Lung (tissue), 12 donors: ENCODE results near the gene ZNF653. TPM values are rescaled to one million over a fixed set of nuclear protein-coding genes. Genes with fewer than 3 reads are reported as not detected.
"Not testable (repeated sequence)": the region's sequence is repeated elsewhere in the genome, so short reads cannot be mapped to it uniquely, and the experiment has no call there.

Experiments used
- ATAC-seq: fragments of 200-7000 bp; cut with Tn5 transposase; one replicate; pipeline ENCODE4 v1.9.1; 2020; ENCODE audit warnings: moderate number of reproducible peaks; ENCODE audit not compliant: insufficient read depth, low FRiP score
- DNase-seq, 3 donors: peaks; one replicate each; pipeline ENCODE4 v3.0.0-alpha.2; 2013 to 2017
- H3K27ac ChIP-seq, 2 donors: one replicate each; pipeline ENCODE4 v1.5.1; 2013; ENCODE audit warnings: mild to moderate bottlenecking in 2 of 2, moderate library complexity in 2 of 2, control low read depth in 1 of 2, inconsistent platforms in 1 of 2, low read depth in 1 of 2, low read length in 1 of 2
- H3K27me3 ChIP-seq, 3 donors: one replicate each; pipeline ENCODE4 v1.5.1; 2013; ENCODE audit warnings: low read length in 2 of 3; ENCODE audit not compliant: control insufficient read depth in 3 of 3, insufficient read depth in 3 of 3
- H3K36me3 ChIP-seq, 4 donors: one replicate each; pipeline ENCODE4 v1.5.1; 2013; ENCODE audit warnings: low read length in 4 of 4, mild to moderate bottlenecking in 1 of 4, moderate library complexity in 1 of 4; ENCODE audit not compliant: control insufficient read depth in 4 of 4, insufficient read depth in 4 of 4
- H3K4me1 ChIP-seq, 5 donors: one replicate each; pipeline ENCODE4 v1.5.1; 2013; ENCODE audit warnings: low read length in 5 of 5, mild to moderate bottlenecking in 2 of 5, moderate library complexity in 1 of 5; ENCODE audit not compliant: control insufficient read depth in 5 of 5, insufficient read depth in 5 of 5
- H3K4me3 ChIP-seq: one replicate; pipeline ENCODE4 v1.5.1; 2013; ENCODE audit warnings: mild to moderate bottlenecking, control low read depth, moderate library complexity
- H3K9ac ChIP-seq, 2 donors: one replicate each; pipeline ENCODE4 v1.5.1; 2013; ENCODE audit warnings: low read length in 2 of 2, control low read depth in 1 of 2; ENCODE audit not compliant: insufficient read depth in 1 of 2
- H3K9me3 ChIP-seq, 4 donors: one replicate each; pipeline ENCODE4 v1.5.1; 2013; ENCODE audit warnings: low read length in 3 of 4, mild to moderate bottlenecking in 1 of 4, moderate library complexity in 1 of 4; ENCODE audit not compliant: control insufficient read depth in 4 of 4, insufficient read depth in 3 of 4
- CTCF ChIP-seq: IDR thresholded peaks from 2 replicates; pipeline ENCODE4 v1.5.1; 2012; ENCODE audit warnings: mild to moderate bottlenecking; ENCODE audit errors: control extremely low read depth, extremely low read depth
- WGBS, 2 donors: extraction: QIAGEN DNeasy Blood & Tissue Kit; methylation state at CpG; one replicate each; pipeline ENCODE4 v1.1.7; 2013; 5-methylcytosine and 5-hydroxymethylcytosine counted together
- polyA plus RNA-seq, 2 donors: library from polyadenylated mRNA; stranded (reverse); fragments of 200-250 nt; gene quantifications; one replicate each; pipeline ENCODE4 v1.2.1, GENCODE V29; 2013
- total RNA-seq, 2 donors: library from RNA; depleted of rRNA in 1 of 2; stranded (reverse); fragments of >200 nt in 1 of 2; gene quantifications; one replicate each; pipeline ENCODE4 v1.2.1, GENCODE V29; 2014 to 2021
- donor health status: control.
- donor health status: control.
- donor health status: Bipolar disorder and iron deficiency.
- donor health status: healthy.
- donor health status: DM: yes; HTN: yes; CAD: no.

The ZNF653 gene
- total and polyA plus RNA-seq, 4 donors = 5.4 to 12.9 (median 9.0) TPM

- H3K4me1 ChIP-seq = peaks cover 0 to 5% (median 0%) of the 10 kb centered on the region in 5 donors
- H3K36me3 ChIP-seq = no peaks in the 10 kb centered on the region
- peaks cover 0 to 6% (median 2%) of the 10 kb centered on the region in 4 donors for H3K9me3 ChIP-seq
- ATAC-seq (no peak), DNase-seq (no peak)
- H3K27me3 ChIP-seq = no peaks in the 10 kb centered on the region
- H3K9ac ChIP-seq = no peak overlapping the region
- WGBS, 2 donors = 65 to 80% methylated on average over 12 of the region's 12 CpGs
- H3K4me3 ChIP-seq = no peak overlapping the region
- TF ChIP-seq CTCF = no peak
- no peak overlapping the region for H3K27ac ChIP-seq
Measured at GRCh38 chr19:11463391-11463790, 42.2 kb downstream of the ZNF653 start.

- Histone ChIP-seq H3K4me1 (peaks cover 0 to 5% (median 0%) of the 10 kb centered on the region in 5 donors), H3K27ac (no peak overlapping the region), H3K9ac (no peak overlapping the region), H3K27me3 (peaks cover 0 to 3% (median 0%) of the 10 kb centered on the region in 3 donors), H3K36me3 (no peaks in the 10 kb centered on the region), H3K4me3 (no peak overlapping the region), H3K9me3 (peaks cover 0 to 6% (median 2%) of the 10 kb centered on the region in 4 donors)
- ATAC-seq (no peak), DNase-seq (no peak)
- TF ChIP-seq CTCF = no peak
- WGBS, 2 donors = 70% methylated on average over 2 of the region's 2 CpGs
Measured at GRCh38 chr19:11461453-11461852, 44.2 kb downstream of the ZNF653 start.

GRCh38 chr19:11460207-11460606 lies 45.4 kb downstream of the ZNF653 start:
- peaks cover 0 to 3% (median 0%) of the 10 kb centered on the region in 3 donors for H3K27me3 ChIP-seq
- H3K9me3 ChIP-seq = peaks cover 0 to 6% (median 2%) of the 10 kb centered on the region in 4 donors
- 46 to 56% methylated on average over 4 of the region's 4 CpGs for WGBS, 2 donors
- no peaks in the 10 kb centered on the region for H3K36me3 ChIP-seq
- peaks cover 0 to 5% (median 0%) of the 10 kb centered on the region in 5 donors for H3K4me1 ChIP-seq
- no peak for ATAC-seq
- no peak overlapping the region for H3K27ac ChIP-seq
- no peak overlapping the region for H3K9ac ChIP-seq
- DNase-seq = no peak
- no peak overlapping the region for H3K4me3 ChIP-seq
- no peak for TF ChIP-seq CTCF

GRCh38 chr19:11458912-11459311 lies 46.7 kb downstream of the ZNF653 start:
- not testable (repeated sequence) for H3K27me3 ChIP-seq, ATAC-seq, H3K9me3 ChIP-seq, H3K4me1 ChIP-seq, DNase-seq, H3K36me3 ChIP-seq, H3K9ac ChIP-seq, H3K4me3 ChIP-seq, H3K27ac ChIP-seq
- 74 to 81% methylated on average over 11 of the region's 11 CpGs for WGBS, 2 donors
